HTR-8/SVneo (cell line): ENCODE results near the gene CEP85L.

ENCODE experiments used
- DNase-seq: peaks from one replicate; pipeline ENCODE4 v3.0.0; 2011; ENCODE audit warnings: low spot score, mixed read lengths; ENCODE audit not compliant: insufficient read length
- FAIRE-seq: peaks from 2 replicates; lab custom pipeline; 2011; peaks lifted over from hg19 to GRCh38; lab: Jason Lieb, UNC

CEP85L gene

GRCh38 chr6:118651282-118652050, at the start of gene CEP85L:
TSS of gene CEP85L (minus strand) at chr6:118651591. CDS start at chr6:118651269, 322 bp downstream.
- peak; percentile 85 for FAIRE-seq
- DNase-seq: peak; percentile 91

DNA sequence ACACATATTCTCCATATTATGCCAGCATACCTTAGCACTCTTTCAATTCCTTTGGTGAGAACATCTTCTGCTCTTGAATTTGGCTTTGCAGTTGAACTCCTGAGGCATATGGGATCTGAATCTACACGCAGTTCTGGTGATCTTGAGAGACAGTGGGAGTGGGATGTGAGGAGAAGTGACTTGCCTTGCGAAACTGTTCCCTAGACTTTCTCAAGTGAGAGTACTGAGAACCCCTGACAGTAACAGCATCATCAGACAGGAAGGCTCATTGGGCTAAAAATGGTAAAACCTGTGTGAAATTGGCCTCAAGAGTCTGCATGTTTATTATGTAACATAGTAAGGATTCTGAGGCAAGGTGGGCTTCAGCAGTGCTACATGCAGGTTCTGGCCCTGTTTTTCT, 49.1 kb upstream of the CEP85L start:
- no peak for DNase-seq
- no peak for FAIRE-seq

DNA sequence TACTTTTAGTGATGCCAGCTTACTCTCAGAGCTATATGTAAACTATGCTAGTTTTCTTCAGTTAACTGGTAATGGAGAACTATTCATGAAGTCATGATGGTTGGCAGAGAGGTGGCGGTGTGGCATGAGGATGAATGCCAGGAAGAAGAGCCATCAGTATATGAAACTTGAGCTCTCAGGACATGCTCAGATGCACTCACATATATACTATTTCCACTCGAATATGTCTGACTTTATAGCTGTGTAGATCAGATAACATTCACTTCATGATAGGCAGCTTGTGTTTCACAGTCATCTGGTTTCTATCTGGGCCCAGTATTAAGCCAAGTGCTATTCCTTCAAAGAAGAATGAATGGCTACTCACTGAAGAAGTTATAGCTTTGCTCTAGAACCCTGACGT, 46.2 kb upstream of the CEP85L start:
- FAIRE-seq (no peak), DNase-seq (peak; percentile 17)

- DNase-seq (no peak), FAIRE-seq (no peak)
These were observed 44.9 kb upstream of the CEP85L start for GRCh38 chr6:118696271-118696670.

- FAIRE-seq (peak; percentile 76), DNase-seq (no peak)
These were observed 42.2 kb upstream of the CEP85L start for GRCh38 chr6:118693562-118693961.

GRCh38 chr6:118685823-118686449, 34.5 kb upstream of the CEP85L start:
- DNase-seq: no peak
- FAIRE-seq: no peak

DNA sequence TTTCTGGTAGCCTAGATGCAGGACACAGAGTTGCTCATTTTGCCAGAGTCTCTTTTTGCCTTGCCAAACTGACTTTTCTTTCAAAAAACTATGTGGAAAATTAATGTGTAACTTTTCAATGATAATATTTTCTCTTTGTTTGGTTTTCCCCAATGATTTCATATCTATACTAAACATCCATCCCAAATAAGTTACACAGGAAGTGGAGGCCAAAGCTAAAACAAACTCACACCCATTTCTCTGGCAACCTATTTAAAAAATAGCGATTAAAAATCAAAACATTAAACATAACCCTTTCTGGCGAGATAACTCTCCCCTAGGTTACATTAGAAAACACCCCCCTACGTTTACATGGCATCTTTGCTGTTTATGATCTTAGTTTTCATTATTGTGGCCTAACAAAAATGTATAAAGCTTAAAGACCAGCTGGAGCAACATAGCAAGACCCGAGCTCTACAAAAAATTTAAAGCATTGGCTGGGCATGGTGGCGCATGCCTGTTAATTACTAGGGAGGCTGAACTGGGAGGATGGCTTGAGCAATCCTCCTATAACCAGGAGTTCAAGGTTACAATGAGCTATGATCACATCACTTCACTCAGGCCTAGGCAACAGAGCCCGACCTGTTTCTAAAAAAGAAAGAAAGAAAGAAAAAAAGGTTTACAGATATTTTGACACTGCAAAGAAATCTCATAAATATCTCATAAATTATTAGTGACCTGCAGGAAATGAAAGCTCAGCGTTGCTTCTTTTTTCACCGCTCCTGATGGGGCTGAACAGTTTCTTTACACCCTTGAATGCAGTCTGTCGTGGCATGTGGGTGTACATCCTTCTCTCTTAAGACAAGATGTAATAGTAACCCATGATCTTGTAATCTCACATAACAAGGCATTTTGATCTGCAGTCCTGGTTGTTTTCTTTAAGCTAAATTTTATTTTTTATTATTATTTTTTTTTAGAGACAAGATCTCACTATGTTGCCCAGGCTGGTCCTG, 32.8 kb upstream of the CEP85L start:
- FAIRE-seq (no peak), DNase-seq (no peak)

- no peak for DNase-seq
- no peak for FAIRE-seq
These were observed 29.2 kb upstream of the CEP85L start for GRCh38 chr6:118680452-118681095.

GRCh38 chr6:118679327-118679901, 28.0 kb upstream of the CEP85L start:
- FAIRE-seq (no peak), DNase-seq (no peak)

- no peak for DNase-seq
- FAIRE-seq: no peak
These were observed 27.5 kb upstream of the CEP85L start for GRCh38 chr6:118678866-118679265.

DNA sequence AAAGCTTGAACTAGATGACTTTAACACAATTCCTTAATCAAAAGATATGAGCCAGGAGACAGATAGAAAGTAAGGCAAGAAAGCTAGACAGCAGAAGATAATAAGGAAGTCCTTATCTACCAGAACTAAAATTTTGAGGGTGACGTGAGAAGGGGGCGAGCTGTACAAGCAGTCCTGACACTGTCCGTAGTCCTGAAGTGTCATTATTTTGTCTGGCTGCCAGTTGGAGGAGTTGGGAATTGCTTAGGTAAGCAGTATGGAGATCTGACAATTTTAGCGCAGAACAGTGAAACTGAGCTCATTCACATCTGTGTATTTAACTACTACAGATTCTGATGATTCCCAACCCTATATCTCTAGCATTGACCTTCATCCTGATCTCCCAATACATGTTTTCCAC, 25.8 kb upstream of the CEP85L start:
- DNase-seq (no peak), FAIRE-seq (no peak)

DNA sequence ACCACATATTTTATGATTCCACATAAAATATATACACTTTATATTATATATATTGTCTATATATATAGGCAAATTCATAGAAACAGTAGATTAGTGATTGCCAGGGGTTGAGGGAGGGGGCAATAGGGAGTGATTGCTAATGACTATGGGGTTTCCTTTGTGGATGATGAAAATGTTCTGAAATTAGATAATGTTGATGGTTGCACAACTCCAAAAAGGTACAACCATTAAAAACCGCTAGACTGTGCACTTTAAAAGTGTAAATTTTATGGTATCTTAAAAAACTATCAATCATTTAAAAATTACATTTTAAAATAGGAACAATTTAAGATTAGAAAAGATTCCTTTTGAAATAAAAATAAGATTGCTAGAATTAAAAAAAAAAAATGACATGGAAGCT, 23.8 kb upstream of the CEP85L start:
- no peak for DNase-seq
- FAIRE-seq: no peak

DNA sequence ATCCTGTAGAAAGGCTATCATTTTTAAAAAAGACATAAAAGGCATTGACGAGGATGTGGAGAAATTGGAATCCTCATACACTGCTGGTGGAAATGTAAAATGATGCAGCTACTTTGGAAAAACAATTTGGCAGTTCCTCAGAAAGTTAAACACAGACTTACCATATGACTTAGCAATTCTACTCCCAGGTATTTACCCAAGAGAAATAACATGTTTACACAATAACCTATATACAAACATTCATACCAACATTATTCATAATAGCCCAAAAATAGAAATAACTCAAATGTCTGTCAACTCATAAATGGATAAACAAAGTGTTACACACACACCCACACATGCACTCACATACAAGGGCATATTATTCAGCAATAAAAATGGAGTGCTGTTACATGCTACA, 23.4 kb upstream of the CEP85L start:
- DNase-seq: no peak

GRCh38 chr6:118672678-118673077, 21.3 kb upstream of the CEP85L start:
- FAIRE-seq: no peak

More for the DNA sequence above, 23.4 kb upstream of the CEP85L start:
- FAIRE-seq: no peak

DNA sequence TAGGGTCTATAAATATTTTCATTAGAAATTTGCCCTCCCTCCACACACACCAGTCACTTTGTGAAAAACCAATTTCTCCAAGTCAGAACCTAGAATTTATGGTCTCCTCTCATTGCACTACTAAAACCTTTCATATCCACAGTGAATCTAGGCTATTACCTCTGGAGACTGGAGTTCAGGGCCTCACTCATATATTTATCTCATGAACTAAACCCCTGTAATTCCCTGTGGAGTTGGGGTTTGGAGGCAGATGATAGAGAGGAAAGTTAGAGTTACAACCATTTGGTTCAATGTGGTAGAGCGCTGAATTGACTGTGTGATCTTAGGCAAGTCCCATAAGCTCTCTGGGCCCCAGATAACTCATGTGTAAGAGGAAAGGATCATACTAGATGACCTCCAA, 18.2 kb upstream of the CEP85L start:
- FAIRE-seq (no peak), DNase-seq (no peak)

More at GRCh38 chr6:118672678-118673077, 21.3 kb upstream of the CEP85L start:
- DNase-seq: no peak

DNA sequence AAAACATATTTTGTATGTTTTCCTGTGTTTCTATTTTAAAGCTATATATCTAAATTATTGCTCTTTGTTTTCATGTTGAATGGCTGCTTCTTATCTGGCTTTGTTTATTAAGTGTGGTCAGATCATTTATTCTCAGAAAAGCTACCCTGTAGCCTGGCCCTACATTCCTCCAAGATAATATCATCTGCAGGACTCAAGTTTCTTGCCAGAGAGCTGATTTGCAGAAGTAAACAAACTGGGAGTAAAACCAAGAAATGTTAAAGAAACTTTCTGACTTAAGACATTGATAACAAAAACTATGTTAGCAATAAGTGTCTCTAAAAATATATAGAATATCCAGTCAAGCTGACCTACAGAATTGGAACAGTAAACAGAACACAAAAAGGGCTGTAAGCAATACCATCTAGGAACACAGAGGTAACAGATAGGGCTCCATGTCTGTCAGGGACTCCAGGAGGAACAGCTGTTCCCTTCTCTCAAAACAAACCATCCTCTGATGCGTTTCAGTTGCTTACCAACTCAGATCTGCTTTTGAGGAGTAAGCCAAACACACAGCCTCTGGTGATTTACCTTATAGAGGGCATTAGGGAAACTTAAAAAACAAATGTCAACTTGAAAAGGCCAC, 17.5 kb upstream of the CEP85L start:
- FAIRE-seq (no peak), DNase-seq (peak; percentile 41)

- DNase-seq (no peak), FAIRE-seq (no peak)
These were observed 16.6 kb upstream of the CEP85L start for GRCh38 chr6:118667988-118668387.

DNA sequence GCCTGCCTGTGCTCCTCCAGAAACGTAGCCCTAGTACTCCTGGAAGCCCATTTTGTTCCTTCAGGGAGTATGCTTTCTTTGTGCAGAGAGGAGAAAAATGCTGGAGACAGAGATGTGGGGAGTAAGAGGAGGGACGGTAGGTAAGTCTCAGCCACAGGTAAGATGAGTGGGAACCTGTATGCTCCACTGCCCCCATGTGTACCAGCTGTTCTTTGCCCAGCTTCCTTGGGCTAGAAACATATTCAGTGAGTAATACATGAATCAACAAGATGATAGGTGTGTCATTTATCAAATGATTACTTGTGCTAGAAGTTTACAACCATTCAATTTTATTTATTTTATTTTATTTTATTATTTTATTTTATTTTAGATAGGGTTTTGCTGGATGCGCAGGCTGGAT, 13.6 kb upstream of the CEP85L start:
- FAIRE-seq: no peak
- DNase-seq: no peak
